SJSA1 (cell line): ENCODE measurements around the gene EPHA8. TPM values are rescaled to one million over a fixed set of nuclear protein-coding genes. Genes with fewer than 3 reads are reported as not detected.

Experiments
- DNase-seq, 2 experiments: peaks; one replicate each; pipeline ENCODE4 v3.0.0-alpha.2; 2015 to 2020; ENCODE audit warnings: low spot score in 2 of 2, low read depth in 1 of 2
- H3K27ac ChIP-seq: fragments of 250-450 bp; sonication (Bioruptor Pico); 2 replicates; pipeline ENCODE4 v1.5.1; 2020; ENCODE audit warnings: mild to moderate bottlenecking, moderate library complexity
- H3K27me3 ChIP-seq: fragments of 250-450 bp; sonication (Bioruptor Pico); replicated peaks from 2 replicates; pipeline ENCODE4 v1.5.1; 2020; ENCODE audit warnings: mild to moderate bottlenecking, moderate library complexity
- H3K36me3 ChIP-seq: fragments of 250-450 bp; sonication (Bioruptor Pico); 2 replicates; pipeline ENCODE4 v1.5.1; 2020; ENCODE audit warnings: mild to moderate bottlenecking
- H3K4me1 ChIP-seq: fragments of 250-450 bp; sonication (Bioruptor Pico); replicated peaks from 2 replicates; pipeline ENCODE4 v1.6.1; 2021; ENCODE audit warnings: mild to moderate bottlenecking
- H3K4me3 ChIP-seq: fragments of 250-450 bp; sonication (Bioruptor Pico); 2 replicates; pipeline ENCODE4 v1.5.1; 2020; ENCODE audit warnings: mild to moderate bottlenecking
- H3K9me3 ChIP-seq: fragments of 250-450 bp; sonication (Bioruptor Pico); replicated peaks from 2 replicates; pipeline ENCODE4 v1.5.1; 2020; ENCODE audit warnings: mild to moderate bottlenecking
- total RNA-seq: library from RNA; depleted of rRNA; stranded (reverse); fragments of >200 nt; shearing (Covaris generic); gene quantifications from 2 replicates; pipeline ENCODE4 v1.2.3, GENCODE V29; 2014; rRNA removed

The EPHA8 gene
- not detected in 2 replicates for total RNA-seq

- DNase-seq, result no peak
- Histone ChIP-seq H3K4me3 (no peak within 1 kb of the TSS), H3K36me3 (no peaks in the 10 kb centered on the region), H3K9me3 (no peaks in the 10 kb centered on the region), H3K27ac (no peak within 1 kb of the TSS), H3K27me3 (peaks cover 77% of the 10 kb centered on the region), H3K4me1 (no peaks in the 10 kb centered on the region)
Observed at GRCh38 chr1:22562584-22563583, at the start of gene EPHA8. Gene EPHA8, plus strand, starts transcription at chr1:22563489. Its CDS starts 147 bp downstream, at chr1:22563636.

GRCh38 chr1:22516906-22517571, 46.2 kb upstream of the EPHA8 start:
- no peaks in the 10 kb centered on the region for H3K9me3 ChIP-seq
- H3K4me3 ChIP-seq, result no peak overlapping the region
- H3K4me1 ChIP-seq, result no peaks in the 10 kb centered on the region
- peaks cover 70% of the 10 kb centered on the region for H3K36me3 ChIP-seq
- DNase-seq, result no peak
- H3K27me3 ChIP-seq, result no peaks in the 10 kb centered on the region
- no peak overlapping the region for H3K27ac ChIP-seq

GRCh38 chr1:22517956-22518355, 45.3 kb upstream of the EPHA8 start:
- Histone ChIP-seq H3K4me3 (no peak overlapping the region), H3K9me3 (no peaks in the 10 kb centered on the region), H3K36me3 (peaks cover 62% of the 10 kb centered on the region), H3K27me3 (no peaks in the 10 kb centered on the region), H3K27ac (no peak overlapping the region), H3K4me1 (no peaks in the 10 kb centered on the region)
- no peak for DNase-seq

GRCh38 chr1:22518379-22518778, 44.9 kb upstream of the EPHA8 start:
- no peaks in the 10 kb centered on the region for H3K4me1 ChIP-seq
- no peak overlapping the region for H3K4me3 ChIP-seq
- H3K36me3 ChIP-seq, result peaks cover 63% of the 10 kb centered on the region
- no peaks in the 10 kb centered on the region for H3K9me3 ChIP-seq
- no peak overlapping the region for H3K27ac ChIP-seq
- H3K27me3 ChIP-seq, result no peaks in the 10 kb centered on the region
- DNase-seq, result no peak

GRCh38 chr1:22520871-22521270, 42.4 kb upstream of the EPHA8 start:
- H3K27me3 ChIP-seq, result no peaks in the 10 kb centered on the region
- H3K9me3 ChIP-seq, result no peaks in the 10 kb centered on the region
- no peak overlapping the region for H3K4me3 ChIP-seq
- H3K36me3 ChIP-seq, result peaks cover 69% of the 10 kb centered on the region
- DNase-seq, result peak in 1 of 2 experiments; percentile 28
- no peaks in the 10 kb centered on the region for H3K4me1 ChIP-seq
- no peak overlapping the region for H3K27ac ChIP-seq

GRCh38 chr1:22521692-22522091, 41.6 kb upstream of the EPHA8 start:
- Histone ChIP-seq H3K9me3 (no peaks in the 10 kb centered on the region), H3K4me1 (no peaks in the 10 kb centered on the region), H3K4me3 (no peak overlapping the region), H3K27me3 (no peaks in the 10 kb centered on the region), H3K27ac (no peak overlapping the region), H3K36me3 (peaks cover 69% of the 10 kb centered on the region)
- no peak for DNase-seq

- Histone ChIP-seq H3K27me3 (no peaks in the 10 kb centered on the region), H3K4me1 (no peaks in the 10 kb centered on the region), H3K27ac (no peak overlapping the region), H3K9me3 (no peaks in the 10 kb centered on the region), H3K36me3 (peaks cover 65% of the 10 kb centered on the region), H3K4me3 (no peak overlapping the region)
- peak in 1 of 2 experiments; percentile 25 for DNase-seq
Observed at GRCh38 chr1:22522221-22522743, 41.0 kb upstream of the EPHA8 start.

GRCh38 chr1:22524481-22524880, 38.8 kb upstream of the EPHA8 start:
- no peak overlapping the region for H3K4me3 ChIP-seq
- no peak overlapping the region for H3K27ac ChIP-seq
- DNase-seq, result peak in 1 of 2 experiments; percentile 10
- H3K27me3 ChIP-seq, result no peaks in the 10 kb centered on the region
- H3K4me1 ChIP-seq, result no peaks in the 10 kb centered on the region
- no peaks in the 10 kb centered on the region for H3K9me3 ChIP-seq
- peaks cover 50% of the 10 kb centered on the region for H3K36me3 ChIP-seq

- Histone ChIP-seq H3K27me3 (no peaks in the 10 kb centered on the region), H3K36me3 (peaks cover 43% of the 10 kb centered on the region), H3K4me3 (no peak overlapping the region), H3K27ac (no peak overlapping the region), H3K9me3 (no peaks in the 10 kb centered on the region), H3K4me1 (no peaks in the 10 kb centered on the region)
- DNase-seq, result no peak
Observed at GRCh38 chr1:22525211-22525610, 38.1 kb upstream of the EPHA8 start.

- Histone ChIP-seq H3K27me3 (no peaks in the 10 kb centered on the region), H3K4me1 (no peaks in the 10 kb centered on the region), H3K9me3 (no peaks in the 10 kb centered on the region), H3K27ac (no peak overlapping the region), H3K4me3 (no peak overlapping the region), H3K36me3 (peaks cover 39% of the 10 kb centered on the region)
- peak in 1 of 2 experiments; percentile 32 for DNase-seq
Observed at GRCh38 chr1:22525646-22526045, 37.6 kb upstream of the EPHA8 start.

GRCh38 chr1:22526098-22526497, 37.2 kb upstream of the EPHA8 start:
- peak in 1 of 2 experiments; percentile 25 for DNase-seq
- Histone ChIP-seq H3K4me3 (no peak overlapping the region), H3K9me3 (no peaks in the 10 kb centered on the region), H3K27me3 (no peaks in the 10 kb centered on the region), H3K36me3 (peaks cover 37% of the 10 kb centered on the region), H3K27ac (no peak overlapping the region), H3K4me1 (no peaks in the 10 kb centered on the region)

GRCh38 chr1:22526677-22527076, 36.6 kb upstream of the EPHA8 start:
- no peaks in the 10 kb centered on the region for H3K4me1 ChIP-seq
- H3K4me3 ChIP-seq, result no peak overlapping the region
- peaks cover 31% of the 10 kb centered on the region for H3K36me3 ChIP-seq
- H3K9me3 ChIP-seq, result no peaks in the 10 kb centered on the region
- no peak overlapping the region for H3K27ac ChIP-seq
- no peaks in the 10 kb centered on the region for H3K27me3 ChIP-seq
- DNase-seq, result no peak

- no peak for DNase-seq
- H3K27ac ChIP-seq, result no peak overlapping the region
- peaks cover 27% of the 10 kb centered on the region for H3K36me3 ChIP-seq
- no peaks in the 10 kb centered on the region for H3K9me3 ChIP-seq
- no peak overlapping the region for H3K4me3 ChIP-seq
- H3K27me3 ChIP-seq, result no peaks in the 10 kb centered on the region
- no peaks in the 10 kb centered on the region for H3K4me1 ChIP-seq
Observed at GRCh38 chr1:22527122-22527521, 36.2 kb upstream of the EPHA8 start.
